Activated CD8-positive, alpha-beta memory T cell treated with anti-CD3 and anti-CD28 coated beads for 1 hour (primary cell): Measurements from ENCODE around the gene BORCS6.
"Not testable (repeated sequence)": the region's sequence is repeated elsewhere in the genome, so short reads cannot be mapped to it uniquely, and the experiment has no call there.

Source experiments
- DNase-seq, 2 donors: peaks; one replicate each; pipeline ENCODE4 v3.0.0-alpha.2; 2020; ENCODE audit warnings: low read depth in 1 of 2; ENCODE audit errors: extremely low read depth in 1 of 2

The BORCS6 gene

GRCh38 chr17:8175795-8176196, 14.2 kb downstream of the BORCS6 start:
- DNase-seq = no peak

- no peak for DNase-seq
Measured at GRCh38 chr17:8173871-8174322, 16.1 kb downstream of the BORCS6 start.

GRCh38 chr17:8173056-8173870, 16.7 kb downstream of the BORCS6 start:
- peak in 1 of 2 donors; percentile 55 for DNase-seq

- DNase-seq = not testable (repeated sequence)
Measured at GRCh38 chr17:8170186-8170585, 19.8 kb downstream of the BORCS6 start.

- no peak for DNase-seq
Measured at GRCh38 chr17:8167526-8167925, 22.5 kb downstream of the BORCS6 start.

- DNase-seq = no peak
Measured at GRCh38 chr17:8166731-8167130, 23.2 kb downstream of the BORCS6 start.

- no peak for DNase-seq
Measured at GRCh38 chr17:8164815-8165131, 25.2 kb downstream of the BORCS6 start.

- peak in 1 of 2 donors; percentile 53 for DNase-seq
Measured at GRCh38 chr17:8163978-8164814, 25.8 kb downstream of the BORCS6 start.

GRCh38 chr17:8162997-8163977, 26.7 kb downstream of the BORCS6 start:
- no peak for DNase-seq

- DNase-seq = peak in 1 of 2 donors; percentile 79
Measured at GRCh38 chr17:8162233-8162996, 27.6 kb downstream of the BORCS6 start, which contains the start of gene VAMP2. Gene VAMP2, minus strand, starts transcription at chr17:8162948. Its CDS starts 69 bp downstream, at chr17:8162879.

- no peak for DNase-seq
Measured at GRCh38 chr17:8161289-8162232, 28.4 kb downstream of the BORCS6 start.

GRCh38 chr17:8160741-8161221, 29.2 kb downstream of the BORCS6 start:
- no peak for DNase-seq

GRCh38 chr17:8160224-8160577, 29.8 kb downstream of the BORCS6 start:
- no peak for DNase-seq

GRCh38 chr17:8159459-8160223, 30.3 kb downstream of the BORCS6 start:
- DNase-seq = no peak

GRCh38 chr17:8159032-8159400, 31.0 kb downstream of the BORCS6 start:
- no peak for DNase-seq

- DNase-seq = peak in 1 of 2 donors; percentile 72
Measured at GRCh38 chr17:8158267-8159031, 31.5 kb downstream of the BORCS6 start.

- DNase-seq = peak; percentile 99 to 100
Measured at GRCh38 chr17:8156246-8156992, 33.6 kb downstream of the BORCS6 start.
